ENCODE data around the gene NUP85.
"Not testable (repeated sequence)": the region's sequence is repeated elsewhere in the genome, so short reads cannot be mapped to it uniquely, and the experiment has no call there.

The NUP85 gene

DNA sequence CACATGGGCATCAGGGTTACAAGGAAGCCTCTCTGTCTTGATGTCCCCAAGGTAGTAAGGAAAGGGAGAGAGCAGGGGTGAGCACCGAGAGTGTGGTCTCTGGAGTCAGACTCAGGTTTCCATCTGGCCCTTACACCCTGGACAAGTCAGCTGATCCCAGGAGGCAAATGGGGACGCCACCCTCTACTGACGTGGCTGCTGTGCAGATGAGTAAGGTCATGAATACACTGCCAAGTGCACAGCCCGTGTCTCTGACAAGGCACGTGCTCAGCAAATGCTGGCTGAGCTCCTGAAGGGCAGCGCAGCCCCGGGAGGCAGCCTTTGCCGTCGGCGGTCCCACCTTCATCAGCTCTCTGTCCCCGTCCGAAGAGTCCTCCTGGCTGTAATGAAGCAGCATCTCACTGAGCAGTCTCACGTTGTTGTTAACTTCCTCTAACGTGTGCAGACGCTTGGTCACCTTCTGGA, 36.5 kb downstream of the NUP85 start:
- Histone ChIP-seq H3K27me3 (ENCODE audit: low read depth, low read length) (no peaks in the 10 kb centered on the region), H3K4me1 (ENCODE audit: control insufficient read depth in 1 of 2, insufficient read depth in 2 of 2, low read length in 2 of 2) (no peaks in the 10 kb centered on the region), H3K9me3 (ENCODE audit: control insufficient read depth in 1 of 2, low read length in 2 of 2) (no peaks in the 10 kb centered on the region), H3K4me3 (ENCODE audit: low read depth in 1 of 2, low read length in 2 of 2) (no peak overlapping the region), H3K27ac (ENCODE audit: low read length) (no peak overlapping the region), H3K36me3 (ENCODE audit: control insufficient read depth in 1 of 2, insufficient read depth in 2 of 2, low read length in 2 of 2) (peaks cover 66 to 96% of the 10 kb centered on the region in 2 donors)

DNA sequence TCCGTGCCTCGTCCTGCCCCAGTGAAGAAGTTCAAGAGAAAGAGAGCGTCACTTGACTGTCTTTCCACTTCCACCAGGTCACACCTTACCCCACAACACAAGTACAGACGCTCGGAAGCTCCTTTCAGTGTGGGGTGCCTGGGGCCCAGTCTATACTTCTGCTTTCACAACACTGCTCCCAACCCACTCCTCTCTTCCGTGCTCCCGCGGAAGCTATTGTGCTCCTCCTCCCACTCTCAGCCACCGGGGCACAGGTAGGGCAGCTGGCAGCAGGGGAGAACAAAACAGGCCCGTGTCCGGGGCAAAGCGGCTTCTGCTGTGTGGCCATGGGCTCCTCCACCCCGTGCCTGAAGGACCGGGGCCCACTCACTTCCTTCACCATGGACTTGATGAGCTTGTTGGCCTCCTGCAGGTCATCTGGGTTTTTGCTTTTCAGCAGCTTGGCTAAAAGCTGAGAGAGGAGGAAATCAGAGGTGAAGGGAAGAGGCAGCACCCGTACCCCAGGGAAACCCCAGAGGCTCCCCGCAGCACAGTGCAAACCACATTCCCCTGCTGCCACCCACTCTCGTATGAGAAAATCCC, 37.1 kb downstream of the NUP85 start:
- Histone ChIP-seq H3K4me3 (ENCODE audit: low read depth in 1 of 2, low read length in 2 of 2) (no peak overlapping the region), H3K9me3 (ENCODE audit: control insufficient read depth in 1 of 2, low read length in 2 of 2) (no peaks in the 10 kb centered on the region), H3K27ac (ENCODE audit: low read length) (no peak overlapping the region), H3K4me1 (ENCODE audit: control insufficient read depth in 1 of 2, insufficient read depth in 2 of 2, low read length in 2 of 2) (no peaks in the 10 kb centered on the region), H3K36me3 (ENCODE audit: control insufficient read depth in 1 of 2, insufficient read depth in 2 of 2, low read length in 2 of 2) (peaks cover 60 to 91% of the 10 kb centered on the region in 2 donors), H3K27me3 (ENCODE audit: low read depth, low read length) (no peaks in the 10 kb centered on the region)

DNA sequence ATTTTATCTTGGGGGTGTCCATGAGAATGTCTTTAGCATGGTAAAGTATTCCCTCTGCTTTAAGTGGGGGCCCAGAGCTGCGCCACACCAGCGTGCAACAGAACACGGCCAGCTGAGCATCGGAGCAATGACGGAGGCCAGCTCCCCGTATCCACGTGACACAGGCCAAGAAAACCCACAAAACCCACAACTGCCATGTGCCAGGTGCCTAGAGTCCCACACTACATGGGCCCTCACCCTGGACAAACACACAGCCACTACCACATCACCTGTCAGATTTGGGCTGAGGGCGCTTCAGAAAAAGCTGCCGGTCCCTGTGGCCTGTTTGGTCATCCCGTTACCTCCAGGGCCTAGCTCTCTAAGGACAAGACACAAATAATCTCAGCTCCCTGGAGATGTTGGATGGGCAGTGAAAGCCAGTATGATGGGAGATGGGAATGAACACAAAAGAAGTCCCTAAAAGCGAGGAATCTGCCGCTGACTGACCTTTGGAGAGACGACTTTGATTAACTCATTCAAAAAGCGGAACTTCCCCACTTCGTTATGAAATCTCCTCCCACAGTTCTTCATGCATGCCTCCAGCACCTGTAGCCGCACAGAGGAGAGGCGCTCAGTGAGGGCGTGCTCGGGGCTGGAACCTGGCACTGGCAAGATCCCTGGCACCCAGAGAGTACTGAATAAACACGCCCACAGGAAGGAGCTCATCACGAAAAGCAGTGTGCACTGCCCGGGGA, 38.8 kb downstream of the NUP85 start:
- H3K9me3 ChIP-seq (ENCODE audit: control insufficient read depth in 1 of 2, low read length in 2 of 2) = no peaks in the 10 kb centered on the region
- no peak overlapping the region for H3K4me3 ChIP-seq (ENCODE audit: low read depth in 1 of 2, low read length in 2 of 2)
- H3K36me3 ChIP-seq (ENCODE audit: control insufficient read depth in 1 of 2, insufficient read depth in 2 of 2, low read length in 2 of 2) = peaks cover 53 to 74% of the 10 kb centered on the region in 2 donors
- no peaks in the 10 kb centered on the region for H3K4me1 ChIP-seq (ENCODE audit: control insufficient read depth in 1 of 2, insufficient read depth in 2 of 2, low read length in 2 of 2)
- no peaks in the 10 kb centered on the region for H3K27me3 ChIP-seq (ENCODE audit: low read depth, low read length)
- H3K27ac ChIP-seq (ENCODE audit: low read length) = no peak overlapping the region

DNA sequence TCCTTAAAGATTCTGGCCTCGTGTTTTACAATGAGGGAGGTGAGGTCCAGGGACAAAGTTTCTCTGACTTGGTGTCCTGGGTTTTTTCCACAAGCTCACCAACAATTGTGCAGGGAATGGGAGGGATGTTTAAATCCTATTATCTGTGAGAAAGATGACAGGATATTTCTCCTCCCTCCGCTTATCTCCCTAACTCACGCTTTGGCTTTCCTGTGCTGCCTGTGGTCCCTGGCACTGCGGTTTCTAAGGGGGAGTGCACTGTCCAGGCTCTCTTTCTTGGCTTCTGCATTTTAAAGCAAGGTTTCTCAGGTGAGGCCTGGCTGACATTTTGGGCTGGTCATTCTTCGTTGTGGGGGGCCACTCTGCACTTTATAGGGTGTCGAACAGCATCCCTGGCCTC, 39.5 kb downstream of the NUP85 start:
- no peak overlapping the region for H3K4me3 ChIP-seq (ENCODE audit: low read depth in 1 of 2, low read length in 2 of 2)
- no peaks in the 10 kb centered on the region for H3K9me3 ChIP-seq (ENCODE audit: control insufficient read depth in 1 of 2, low read length in 2 of 2)
- H3K36me3 ChIP-seq (ENCODE audit: control insufficient read depth in 1 of 2, insufficient read depth in 2 of 2, low read length in 2 of 2) = peaks cover 53 to 67% of the 10 kb centered on the region in 2 donors
- no peak overlapping the region for H3K27ac ChIP-seq (ENCODE audit: low read length)
- H3K4me1 ChIP-seq (ENCODE audit: control insufficient read depth in 1 of 2, insufficient read depth in 2 of 2, low read length in 2 of 2) = peaks cover 0 to 2% of the 10 kb centered on the region in 2 donors
- H3K27me3 ChIP-seq (ENCODE audit: low read depth, low read length) = no peaks in the 10 kb centered on the region

DNA sequence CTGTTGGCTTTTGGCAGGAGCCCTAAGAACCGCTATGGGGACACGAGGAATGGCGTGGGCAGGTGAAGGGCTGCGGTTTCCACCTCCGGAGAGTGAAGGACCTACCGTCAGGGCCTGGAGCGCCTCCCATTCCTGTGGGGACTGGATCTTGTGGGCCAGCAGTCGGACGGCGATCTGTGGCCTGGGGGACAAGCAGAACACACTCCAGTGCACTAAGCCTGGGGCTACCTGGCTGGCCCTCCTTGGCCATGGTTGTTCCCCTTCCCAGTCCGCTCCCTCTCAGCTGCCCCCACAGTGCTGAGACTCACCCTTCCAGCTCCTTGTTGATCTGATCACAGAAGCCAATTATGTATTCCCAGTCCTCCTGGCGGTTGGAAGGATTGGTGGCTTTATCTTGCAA, 40.9 kb downstream of the NUP85 start:
- Histone ChIP-seq H3K27me3 (ENCODE audit: low read depth, low read length) (no peaks in the 10 kb centered on the region), H3K36me3 (ENCODE audit: control insufficient read depth in 1 of 2, insufficient read depth in 2 of 2, low read length in 2 of 2) (peaks cover 47 to 53% of the 10 kb centered on the region in 2 donors), H3K9me3 (ENCODE audit: control insufficient read depth in 1 of 2, low read length in 2 of 2) (no peaks in the 10 kb centered on the region), H3K27ac (ENCODE audit: low read length) (no peak overlapping the region), H3K4me3 (ENCODE audit: low read depth in 1 of 2, low read length in 2 of 2) (no peak overlapping the region), H3K4me1 (ENCODE audit: control insufficient read depth in 1 of 2, insufficient read depth in 2 of 2, low read length in 2 of 2) (peaks cover 0 to 7% of the 10 kb centered on the region in 2 donors)

DNA sequence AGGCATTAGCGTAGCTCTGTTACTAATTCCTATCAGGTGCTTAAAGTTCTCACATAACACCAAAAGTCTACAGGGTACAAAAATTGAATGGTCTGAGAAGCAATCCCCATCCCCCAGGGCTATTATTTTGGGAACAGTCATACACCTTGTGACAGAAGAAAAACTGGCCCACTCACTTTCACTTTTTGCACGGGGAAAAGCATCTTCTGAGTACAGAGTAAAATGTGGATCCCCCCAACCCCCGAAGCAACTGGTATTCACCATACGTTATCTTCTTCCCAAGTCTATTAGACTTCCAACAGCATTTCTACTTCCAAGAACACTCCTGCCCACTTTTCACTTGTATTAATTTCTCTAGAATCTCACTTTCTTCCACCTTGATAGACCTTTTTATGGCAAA, 44.1 kb downstream of the NUP85 start:
- H3K4me1 ChIP-seq (ENCODE audit: control insufficient read depth in 1 of 2, insufficient read depth in 2 of 2, low read length in 2 of 2) = peaks cover 0 to 7% of the 10 kb centered on the region in 2 donors
- no peak overlapping the region for H3K4me3 ChIP-seq (ENCODE audit: low read depth in 1 of 2, low read length in 2 of 2)

DNA sequence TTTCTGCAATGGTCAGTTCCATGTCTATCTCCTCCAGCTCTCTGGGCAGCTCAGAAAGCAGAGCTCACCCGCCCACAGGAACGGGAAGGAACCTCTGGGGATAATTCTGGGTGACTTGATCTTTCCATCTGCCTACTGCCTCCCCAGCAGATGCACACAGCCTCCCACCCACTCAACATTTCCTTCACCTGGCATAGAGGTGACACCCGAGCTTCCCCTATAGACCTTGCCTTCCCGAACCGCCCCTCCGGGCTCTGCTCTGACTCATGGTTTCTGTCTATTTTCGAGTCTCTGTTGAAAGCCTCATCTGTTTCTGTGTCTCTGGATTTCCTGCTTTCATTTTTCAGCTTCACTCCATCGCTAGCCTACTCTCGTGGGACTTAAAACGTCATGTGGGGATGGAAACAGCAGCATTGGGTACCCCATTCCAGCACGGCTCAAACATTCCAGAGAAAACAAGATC, 44.6 kb downstream of the NUP85 start:
- Histone ChIP-seq H3K9me3 (ENCODE audit: control insufficient read depth in 1 of 2, low read length in 2 of 2) (no peaks in the 10 kb centered on the region), H3K27me3 (ENCODE audit: low read depth, low read length) (no peaks in the 10 kb centered on the region), H3K36me3 (ENCODE audit: control insufficient read depth in 1 of 2, insufficient read depth in 2 of 2, low read length in 2 of 2) (peaks cover 16 to 17% of the 10 kb centered on the region in 2 donors), H3K4me1 (ENCODE audit: control insufficient read depth in 1 of 2, insufficient read depth in 2 of 2, low read length in 2 of 2) (peaks cover 0 to 7% of the 10 kb centered on the region in 2 donors), H3K4me3 (ENCODE audit: low read depth in 1 of 2, low read length in 2 of 2) (peak overlapping the region; percentile 8 to 23), H3K27ac (ENCODE audit: low read length) (peak overlapping the region; percentile 57)

More for the DNA sequence above, 44.1 kb downstream of the NUP85 start:
- Histone ChIP-seq H3K27ac (ENCODE audit: low read length) (peak overlapping the region; percentile 57), H3K27me3 (ENCODE audit: low read depth, low read length) (no peaks in the 10 kb centered on the region), H3K36me3 (ENCODE audit: control insufficient read depth in 1 of 2, insufficient read depth in 2 of 2, low read length in 2 of 2) (peaks cover 21% of the 10 kb centered on the region in 2 donors), H3K9me3 (ENCODE audit: control insufficient read depth in 1 of 2, low read length in 2 of 2) (no peaks in the 10 kb centered on the region)

DNA sequence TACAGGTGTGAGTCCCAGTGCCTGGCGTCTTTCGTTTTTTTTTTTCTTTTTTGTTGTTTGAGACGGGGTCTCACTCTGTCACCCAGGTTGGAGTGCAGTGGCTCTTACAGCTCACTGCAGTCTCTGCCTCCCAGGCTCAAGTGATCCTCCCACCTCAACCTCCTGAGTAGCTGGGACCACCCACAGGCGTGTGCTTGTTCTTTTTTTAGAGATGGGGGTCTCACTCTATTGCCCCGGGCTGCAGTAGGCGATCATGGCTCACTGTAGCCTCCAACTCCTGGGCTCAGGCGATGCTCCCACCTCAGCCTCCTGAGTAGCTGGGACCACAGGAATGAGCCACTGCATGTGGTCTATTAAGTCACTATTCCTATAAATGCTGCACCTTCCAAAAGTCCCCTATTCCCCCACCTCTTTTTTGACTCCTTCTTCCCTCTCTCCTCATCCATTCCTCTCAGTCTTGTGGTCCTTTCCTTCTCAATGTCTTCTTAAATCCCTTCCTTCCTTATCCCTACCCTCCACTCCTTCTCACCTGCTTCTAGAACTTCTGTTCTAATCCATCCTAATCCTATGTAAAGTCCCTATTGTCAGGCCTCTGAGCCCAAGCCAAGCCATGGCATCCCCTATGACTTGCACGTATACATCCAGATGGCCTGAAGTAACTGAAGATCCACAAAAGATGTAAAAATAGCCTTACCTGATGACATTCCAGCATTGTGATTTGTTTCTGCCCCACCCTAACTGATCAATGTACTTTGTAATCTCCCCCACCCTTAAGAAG, 46.7 kb downstream of the NUP85 start:
- Histone ChIP-seq H3K9me3 (ENCODE audit: control insufficient read depth in 1 of 2, low read length in 2 of 2) (no peaks in the 10 kb centered on the region), H3K36me3 (ENCODE audit: control insufficient read depth in 1 of 2, insufficient read depth in 2 of 2, low read length in 2 of 2) (no peaks in the 10 kb centered on the region), H3K4me1 (ENCODE audit: control insufficient read depth in 1 of 2, insufficient read depth in 2 of 2, low read length in 2 of 2) (peaks cover 0 to 7% of the 10 kb centered on the region in 2 donors), H3K27me3 (ENCODE audit: low read depth, low read length) (no peaks in the 10 kb centered on the region), H3K27ac (ENCODE audit: low read length) (no peak overlapping the region), H3K4me3 (ENCODE audit: low read depth in 1 of 2, low read length in 2 of 2) (no peak overlapping the region)

DNA sequence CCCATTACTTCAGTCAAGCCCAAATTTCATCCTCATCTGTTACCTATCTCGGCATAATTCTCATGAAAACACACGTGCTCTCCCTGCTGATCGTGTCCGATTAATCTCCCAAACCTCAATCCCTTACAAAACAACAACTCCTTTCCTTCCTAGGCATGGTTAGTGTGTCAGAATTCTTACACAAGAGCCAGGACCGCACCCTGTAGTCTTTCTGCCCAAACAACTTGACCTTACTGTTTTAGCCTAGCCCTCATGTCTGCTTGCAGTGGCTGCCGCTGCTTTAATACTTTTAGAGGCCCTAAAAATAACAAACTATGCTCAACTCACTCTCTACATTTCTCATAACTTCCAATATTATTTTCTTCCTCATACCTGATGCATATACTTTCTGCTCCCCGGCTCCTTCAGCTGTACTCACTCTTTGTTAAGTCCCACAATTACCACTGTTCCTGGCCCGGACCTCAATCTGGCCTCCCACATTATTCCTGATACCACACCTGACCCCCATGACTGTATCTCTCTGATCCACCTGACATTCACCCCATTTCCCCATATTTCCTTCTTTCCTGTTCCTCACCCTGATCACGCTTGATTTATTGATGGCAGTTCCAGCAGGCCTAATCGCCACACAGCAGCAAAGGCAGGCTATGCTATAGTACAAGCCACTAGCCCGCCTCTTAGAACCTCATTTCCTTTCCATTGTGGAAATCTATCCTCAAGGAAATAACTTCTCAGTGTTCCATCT, 50.6 kb downstream of the NUP85 start:
- not testable (repeated sequence) for H3K9me3 ChIP-seq (ENCODE audit: control insufficient read depth in 1 of 2, low read length in 2 of 2); H3K27ac ChIP-seq (ENCODE audit: low read length); H3K36me3 ChIP-seq (ENCODE audit: control insufficient read depth in 1 of 2, insufficient read depth in 2 of 2, low read length in 2 of 2); H3K4me3 ChIP-seq (ENCODE audit: low read depth in 1 of 2, low read length in 2 of 2); H3K27me3 ChIP-seq (ENCODE audit: low read depth, low read length)
- peaks cover 10 to 22% of the 10 kb centered on the region in 2 donors for H3K4me1 ChIP-seq (ENCODE audit: control insufficient read depth in 1 of 2, insufficient read depth in 2 of 2, low read length in 2 of 2)

DNA sequence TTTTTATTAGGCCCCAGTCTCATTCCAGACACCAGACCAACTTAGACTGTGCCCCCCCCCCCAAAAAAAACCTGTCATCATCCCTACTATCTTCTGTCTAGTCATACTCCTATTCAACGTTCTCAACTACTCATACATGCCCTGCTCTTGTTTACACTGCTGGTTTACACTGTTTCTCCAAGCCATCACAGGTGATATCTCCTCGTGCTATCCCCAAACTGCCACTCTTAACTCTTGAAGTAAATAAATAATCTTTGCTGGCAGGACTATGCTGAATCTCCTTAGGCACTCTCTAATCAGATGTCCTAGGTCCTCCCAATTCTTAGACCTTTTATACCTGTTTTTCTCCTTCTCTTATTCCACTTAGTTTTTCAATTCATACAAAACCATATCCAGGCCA, 51.7 kb downstream of the NUP85 start:
- H3K4me3 ChIP-seq (ENCODE audit: low read depth in 1 of 2, low read length in 2 of 2); H3K36me3 ChIP-seq (ENCODE audit: control insufficient read depth in 1 of 2, insufficient read depth in 2 of 2, low read length in 2 of 2); H3K27me3 ChIP-seq (ENCODE audit: low read depth, low read length); H3K27ac ChIP-seq (ENCODE audit: low read length); H3K9me3 ChIP-seq (ENCODE audit: control insufficient read depth in 1 of 2, low read length in 2 of 2): not testable (repeated sequence)
- H3K4me1 ChIP-seq (ENCODE audit: control insufficient read depth in 1 of 2, insufficient read depth in 2 of 2, low read length in 2 of 2) = peaks cover 10 to 24% of the 10 kb centered on the region in 2 donors

Data from muscle layer of duodenum (tissue), 2 donors.